ENCODE results near the gene NTRK3.

DNA sequence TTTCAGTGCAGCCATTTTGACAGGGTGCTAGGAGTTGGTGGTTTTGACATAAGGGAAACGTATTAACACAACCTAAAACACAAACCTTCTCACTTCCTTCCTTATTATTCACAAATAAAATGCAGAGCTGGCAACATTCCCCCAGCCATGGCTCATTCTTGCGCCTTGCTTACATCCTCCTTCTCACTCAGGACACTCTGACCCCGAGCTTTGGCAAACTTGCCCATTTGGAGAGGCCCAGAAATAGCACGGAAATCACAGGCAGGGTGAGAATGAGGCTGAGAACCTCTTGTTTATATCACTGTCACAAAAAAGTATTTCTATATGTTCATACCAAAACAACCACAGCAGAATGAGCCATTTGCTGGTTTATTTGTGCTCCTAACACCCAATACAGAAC, 244.3 kb downstream of the NTRK3 start:
- TF ChIP-seq GATA2 (IDR thresholded peaks at IDR 0.05; ENCODE audit: low read depth, low read length) (no peak), GATA3 (IDR thresholded peaks at IDR 0.05; ENCODE audit: low read depth, low read length) (no peak)

Data from SH-SY5Y (cell line).